Fibroblast of pulmonary artery (primary cell): ENCODE measurements around the gene IL6.

Experiments used
- DNase-seq: peaks from one replicate; pipeline ENCODE4 v3.0.0-alpha.2; 2010; ENCODE audit warnings: low read depth
- H3K4me3 ChIP-seq: replicated peaks from 2 replicates; pipeline ENCODE4 v1.5.1; 2011; ENCODE audit warnings: low read depth, mild to moderate bottlenecking, control low read depth, low read length, moderate library complexity
- CTCF ChIP-seq: IDR thresholded peaks from 2 replicates; pipeline ENCODE4 v1.5.1; 2011; ENCODE audit warnings: mild to moderate bottlenecking, control low read depth, low read length, inconsistent platforms; ENCODE audit errors: missing control alignments

Gene IL6

GRCh38 chr7:22726345-22726906 lies 574 bp upstream of the IL6 start:
- peak; percentile 75 for TF ChIP-seq CTCF
- peak; percentile 92 for DNase-seq
- peak overlapping the region; percentile 68 for H3K4me3 ChIP-seq

GRCh38 chr7:22727714-22728035 lies 675 bp downstream of the IL6 start:
- peak overlapping the region; percentile 68 for H3K4me3 ChIP-seq
- no peak for DNase-seq
- no peak for TF ChIP-seq CTCF

- DNase-seq = peak; percentile 86
- peak; percentile 68 for TF ChIP-seq CTCF
- H3K4me3 ChIP-seq = peak overlapping the region; percentile 68
These were observed 1.5 kb downstream of the IL6 start for GRCh38 chr7:22728401-22729029.

GRCh38 chr7:22729180-22729825 lies 2.3 kb downstream of the IL6 start:
- peak; percentile 33 for DNase-seq
- TF ChIP-seq CTCF = no peak
- peak overlapping the region; percentile 68 for H3K4me3 ChIP-seq

GRCh38 chr7:22730066-22730710 lies 3.2 kb downstream of the IL6 start:
- peak overlapping the region; percentile 68 for H3K4me3 ChIP-seq

More at GRCh38 chr7:22730066-22730710, 3.2 kb downstream of the IL6 start:
- DNase-seq = peak; percentile 24
- TF ChIP-seq CTCF = no peak
